ENCODE measurements around the gene CCT5. TPM values are rescaled to one million over a fixed set of nuclear protein-coding genes. Genes with fewer than 3 reads are reported as not detected.

Gene CCT5
- total and polyA plus RNA-seq, 10 of the 15 experiments (the other 5 are each of a cell fraction or from before 2014, with no cell fraction given), result 376 to 637 (median 543) TPM

DNA sequence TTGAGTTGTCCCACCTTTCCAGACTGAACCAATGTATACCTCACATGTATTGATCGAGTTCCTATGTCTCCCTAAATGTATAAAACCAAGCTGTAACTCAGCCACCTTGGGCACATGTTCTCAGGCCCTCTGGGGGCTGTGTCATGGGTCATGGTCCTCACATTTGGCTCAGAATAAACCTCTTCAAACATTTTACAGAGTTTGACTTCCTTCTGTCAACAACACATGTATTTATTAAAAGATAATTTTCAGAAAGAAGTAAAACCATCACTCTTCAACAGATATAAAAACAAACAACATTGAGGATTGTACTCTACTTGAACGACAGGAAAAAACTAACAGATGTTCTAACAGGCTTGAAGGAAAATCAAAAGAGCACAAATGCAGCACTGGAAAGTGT lies 53.1 kb downstream of the CCT5 start:
- ChIA-PET CTCF (interaction anchor here (1.0 kb wide), 1 partner anchor 54 kb away, joined by 3 read pairs; no protein-coding TSS in a partner anchor), SMC1A (ENCODE audit: uncharacterized antibody, unreplicated experiment) (interaction anchor here (0.6 kb wide), 1 partner anchor 54 kb away, joined by 3 read pairs; no protein-coding TSS in a partner anchor), POLR2A (no interaction called here), RAD21 (ENCODE audit: unreplicated experiment) (no interaction called here)
- no TSS peak for BruUV-seq (replicated peaks)
- no peak overlapping the region for H3K4me2 ChIP-seq (ENCODE audit: control insufficient read depth, insufficient read depth)
- TF ChIP-seq SMARCA5 (IDR thresholded peaks at IDR 0.05), result no peak
- TF ChIP-seq, protein P1, sequence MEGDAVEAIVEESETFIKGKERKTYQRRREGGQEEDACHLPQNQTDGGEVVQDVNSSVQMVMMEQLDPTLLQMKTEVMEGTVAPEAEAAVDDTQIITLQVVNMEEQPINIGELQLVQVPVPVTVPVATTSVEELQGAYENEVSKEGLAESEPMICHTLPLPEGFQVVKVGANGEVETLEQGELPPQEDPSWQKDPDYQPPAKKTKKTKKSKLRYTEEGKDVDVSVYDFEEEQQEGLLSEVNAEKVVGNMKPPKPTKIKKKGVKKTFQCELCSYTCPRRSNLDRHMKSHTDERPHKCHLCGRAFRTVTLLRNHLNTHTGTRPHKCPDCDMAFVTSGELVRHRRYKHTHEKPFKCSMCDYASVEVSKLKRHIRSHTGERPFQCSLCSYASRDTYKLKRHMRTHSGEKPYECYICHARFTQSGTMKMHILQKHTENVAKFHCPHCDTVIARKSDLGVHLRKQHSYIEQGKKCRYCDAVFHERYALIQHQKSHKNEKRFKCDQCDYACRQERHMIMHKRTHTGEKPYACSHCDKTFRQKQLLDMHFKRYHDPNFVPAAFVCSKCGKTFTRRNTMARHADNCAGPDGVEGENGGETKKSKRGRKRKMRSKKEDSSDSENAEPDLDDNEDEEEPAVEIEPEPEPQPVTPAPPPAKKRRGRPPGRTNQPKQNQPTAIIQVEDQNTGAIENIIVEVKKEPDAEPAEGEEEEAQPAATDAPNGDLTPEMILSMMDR (IDR thresholded peaks at IDR 0.05 in 2 of 3, conservative IDR thresholded peaks at IDR 0.05 in 1 of 3; ENCODE audit: control insufficient read depth in 2 of 3, extremely low read depth in 1 of 3, insufficient read depth in 1 of 3, low read depth in 3 of 3, low read length in 3 of 3), result no peak
- no peak for TF ChIP-seq ZZZ3 (IDR thresholded peaks at IDR 0.05; ENCODE audit: control insufficient read depth, insufficient read length, low read depth)
- no peak for TF ChIP-seq BHLHE40 (IDR thresholded peaks at IDR 0.05; ENCODE audit: borderline replicate concordance in 1 of 2, low read depth in 2 of 2, low read length in 1 of 2)
- no peak for TF ChIP-seq YY1 (IDR thresholded peaks at IDR 0.05; ENCODE audit: low read depth, low read length)
- TF ChIP-seq TARDBP (IDR thresholded peaks at IDR 0.05; ENCODE audit: borderline replicate concordance), result no peak
- TF ChIP-seq CEBPB (IDR thresholded peaks at IDR 0.05; ENCODE audit: borderline replicate concordance in 1 of 2, low read depth in 2 of 2, low read length in 2 of 2), result no peak
- no peak for TF ChIP-seq HDAC2 (IDR thresholded peaks at IDR 0.05)
- TF ChIP-seq SP1 (IDR thresholded peaks at IDR 0.05; ENCODE audit: low read depth, low read length), result no peak
- TF ChIP-seq ZNF217 (IDR thresholded peaks at IDR 0.05), result no peak
- TF ChIP-seq NRF1 (conservative IDR thresholded peaks at IDR 0.05; ENCODE audit: low read depth, low read length), result no peak
- no peak for TF ChIP-seq TCF7 (IDR thresholded peaks at IDR 0.05; ENCODE audit: borderline replicate concordance)
- no peak for TF ChIP-seq STAT3 (IDR thresholded peaks at IDR 0.05; ENCODE audit: low read depth, low read length)
- TF ChIP-seq KAT2A (conservative IDR thresholded peaks at IDR 0.05; ENCODE audit: control insufficient read depth, low read depth, low read length), result no peak
- TF ChIP-seq SMAD5 (IDR thresholded peaks at IDR 0.05; ENCODE audit: low read depth), result no peak
- TF ChIP-seq, protein P2, sequence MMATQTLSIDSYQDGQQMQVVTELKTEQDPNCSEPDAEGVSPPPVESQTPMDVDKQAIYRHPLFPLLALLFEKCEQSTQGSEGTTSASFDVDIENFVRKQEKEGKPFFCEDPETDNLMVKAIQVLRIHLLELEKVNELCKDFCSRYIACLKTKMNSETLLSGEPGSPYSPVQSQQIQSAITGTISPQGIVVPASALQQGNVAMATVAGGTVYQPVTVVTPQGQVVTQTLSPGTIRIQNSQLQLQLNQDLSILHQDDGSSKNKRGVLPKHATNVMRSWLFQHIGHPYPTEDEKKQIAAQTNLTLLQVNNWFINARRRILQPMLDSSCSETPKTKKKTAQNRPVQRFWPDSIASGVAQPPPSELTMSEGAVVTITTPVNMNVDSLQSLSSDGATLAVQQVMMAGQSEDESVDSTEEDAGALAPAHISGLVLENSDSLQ (IDR thresholded peaks at IDR 0.05), result no peak
- TF ChIP-seq POLR2AphosphoS2 (IDR thresholded peaks at IDR 0.05; ENCODE audit: low read depth, low read length), result no peak
- TF ChIP-seq PML (IDR thresholded peaks at IDR 0.05; ENCODE audit: low read length), result no peak
- TF ChIP-seq ETV6 (conservative IDR thresholded peaks at IDR 0.05 in 1 of 2, IDR thresholded peaks at IDR 0.05 in 1 of 2; ENCODE audit: borderline replicate concordance in 1 of 2, low read depth in 1 of 2), result no peak
- H3K9me3 ChIP-seq (replicated peaks; ENCODE audit: control insufficient read depth, insufficient read depth, low read length), result no peaks in the 10 kb centered on the region
- no peak for ATAC-seq
- no peak overlapping the region for H2AFZ ChIP-seq (ENCODE audit: control insufficient read depth, low read depth, low read length)
- FAIRE-seq, result no peak
- no peak overlapping the region for H3K4me3 ChIP-seq
- H3K9ac ChIP-seq (ENCODE audit: control insufficient read depth, insufficient read depth, low read length), result no peak overlapping the region
- no peaks in the 10 kb centered on the region for H4K20me1 ChIP-seq (ENCODE audit: control insufficient read depth, insufficient read depth)
- no peaks in the 10 kb centered on the region for H3K4me1 ChIP-seq (ENCODE audit: control insufficient read depth, insufficient read depth, low read length)
- H3K36me3 ChIP-seq (ENCODE audit: control insufficient read depth in 2 of 2, insufficient read depth in 2 of 2, low read length in 1 of 2), result no peaks in the 10 kb centered on the region
- no peaks in the 10 kb centered on the region for H3K79me2 ChIP-seq (ENCODE audit: control insufficient read depth, insufficient read depth, low read length)
- WGBS (ENCODE audit: insufficient coverage, insufficient replicate concordance, low lambda C conversion rate, missing lambda C conversion rate), result 45% methylated on average over 2 of the region's 2 CpGs
- in situ Hi-C loops (cut with MboI), result no loop called here
- intact Hi-C loops (cut with micrococcal nuclease; ENCODE audit: unreplicated experiment), result no loop called here
- no peak for DNase-seq (ENCODE audit: low read depth, low spot score)
- H3K27ac ChIP-seq (ENCODE audit: control insufficient read depth, insufficient read depth), result no peak overlapping the region
- H3K27me3 ChIP-seq (replicated peaks in 1 of 2; ENCODE audit: control insufficient read depth in 2 of 2, insufficient read depth in 2 of 2, low read length in 1 of 2), result no peaks in the 10 kb centered on the region; a peak in 1 of 4 replicates

All from GM12878 (cell line).